Adrenal gland (tissue), 12 donors: ENCODE measurements around the gene FBXO28. TPM values are rescaled to one million over a fixed set of nuclear protein-coding genes. Genes with fewer than 3 reads are reported as not detected.

Source experiments
- DNase-seq, 7 donors: peaks; one replicate each; pipeline ENCODE4 v3.0.0-alpha.2; 2019 to 2020
- H3K27ac ChIP-seq, 5 donors: fragments of 200-600 bp; sonication (generic) in 4 of 5; 1 replicate in 3 of 5; 2 replicates in 2 of 5; pipeline versions ENCODE4 v1.5.1 to v1.8.0; 2016 to 2020; ENCODE audit warnings: mild to moderate bottlenecking in 1 of 5
- H3K27me3 ChIP-seq: fragments of 200-600 bp; 2 replicates; pipeline ENCODE4 v1.8.0; 2021
- H3K36me3 ChIP-seq, 2 donors: fragments of 200-600 bp; replicated peaks in 1 of 2; 1 replicate in 1 of 2; 2 replicates in 1 of 2; pipeline versions ENCODE4 v1.5.1 to v1.8.0; 2018 to 2022
- H3K4me1 ChIP-seq, 2 donors: fragments of 200-600 bp; replicated peaks in 1 of 2; 1 replicate in 1 of 2; 2 replicates in 1 of 2; pipeline versions ENCODE4 v1.5.1 to v1.8.0; 2018 to 2021
- H3K4me3 ChIP-seq, 4 donors: fragments of 200-600 bp; sonication (generic) in 3 of 4; one replicate each; pipeline ENCODE4 v1.5.1; 2016 to 2018
- H3K9me3 ChIP-seq, 3 donors: fragments of 200-600 bp; sonication (generic) in 1 of 3; replicated peaks in 1 of 3; 1 replicate in 2 of 3; 2 replicates in 1 of 3; pipeline versions ENCODE4 v1.5.1 to v1.8.0; 2016 to 2021
- CTCF ChIP-seq, 6 experiments: fragments of 450-650 bp in 4 of 6; fragments of 200-600 bp in 2 of 6; sonication (generic) in 1 of 6; IDR thresholded peaks; 1 replicate in 5 of 6; 2 replicates in 1 of 6; pipeline versions ENCODE4 v1.5.1 to v1.8.0; 2016 to 2021; ENCODE audit warnings: antibody characterized with exemption in 6 of 6, mild to moderate bottlenecking in 2 of 6, moderate library complexity in 1 of 6
- POLR2A ChIP-seq, 2 donors: fragments of 450-650 bp; IDR thresholded peaks; one replicate each; pipeline ENCODE4 v1.6.1; 2017; ENCODE audit warnings: antibody characterized with exemption in 2 of 2, mild to moderate bottlenecking in 2 of 2, moderate library complexity in 1 of 2
- WGBS, 4 donors: extraction: QIAGEN DNeasy Blood & Tissue Kit in 2 of 4; methylation state at CpG; one replicate each; pipeline versions ENCODE4 v1.1.5 to v1.1.7; 2013 to 2017; 5-methylcytosine and 5-hydroxymethylcytosine counted together
- intact Hi-C, 2 donors: fragments of 100-400 bp; cut with DNase I; formaldehyde crosslinking; loops; one replicate each; pipeline versions ENCODE4 v1.14.1 to v1.15.0; 2022 to 2023
- polyA plus RNA-seq, 3 donors: library from polyadenylated mRNA; stranded (reverse); fragments of 200-250 nt in 2 of 3; fragments of 350-450 nt in 1 of 3; fragmentation: Illumina TruSeq in 1 of 3; extraction: RNeasy Lipid Tissue Mini Kit (QIAGEN cat#74804) in 1 of 3; gene quantifications; one replicate each; pipeline ENCODE4 v1.2.3, GENCODE V29; 2013 to 2014
- total RNA-seq, 9 donors: library from RNA; depleted of rRNA in 4 of 9; stranded (reverse); fragments of >200 nt in 4 of 9; fragments of 120-200 nt in 1 of 9; fragmentation: NEBNext Ultra II Directional in 1 of 9; extraction: Animal tissue kit (Norgen Biotek cat#: 25700) in 1 of 9; gene quantifications; one replicate each; pipeline versions ENCODE4 v1.1.0 to v1.2.4, GENCODE V29; 2013 to 2023
- donor health status: healthy with polysubstance abuse.
- donor health status: Bipolar disorder and iron deficiency.
- donor health status: DM: yes; HTN: yes; CAD: no.
- donor health status: DM: no; HTN: no; CAD: no.
- donor health status: DM: no; HTN: no; CAD: no.
- donor health status: DM: yes; HTN: yes; CAD: no.

The FBXO28 gene
- total and polyA plus RNA-seq, 12 donors: 7.0 to 39.1 (median 23.9) TPM

DNA sequence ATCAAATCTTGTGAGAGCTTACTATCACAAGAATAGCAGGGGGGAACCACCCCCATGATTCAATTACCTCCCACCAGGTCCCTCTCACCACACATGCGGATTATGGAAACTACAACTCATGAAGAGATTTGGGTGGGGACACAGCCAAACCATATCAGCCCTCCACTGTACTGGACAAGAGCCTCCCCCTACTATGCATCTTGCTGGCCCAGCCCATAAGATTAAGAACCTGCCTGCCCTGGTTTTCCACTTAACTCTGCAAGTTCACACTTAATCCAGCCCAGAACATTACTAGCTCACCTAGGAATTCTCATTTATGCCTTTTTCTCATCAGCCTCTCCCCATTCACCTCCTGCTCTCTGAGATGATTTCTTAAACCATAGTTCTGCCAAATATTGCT lies 18.0 kb upstream of the FBXO28 start:
- Histone ChIP-seq H3K9me3 (no peaks in the 10 kb centered on the region), H3K27me3 (peaks cover 3% of the 10 kb centered on the region), H3K4me3 (no peak overlapping the region), H3K4me1 (no peaks in the 10 kb centered on the region), H3K36me3 (no peaks in the 10 kb centered on the region), H3K27ac (no peak overlapping the region)
- DNase-seq: no peak
- TF ChIP-seq CTCF (IDR thresholded peaks at IDR 0.05): no peak
- TF ChIP-seq POLR2A (IDR thresholded peaks at IDR 0.05): no peak
- intact Hi-C loops: no loop called here
- WGBS, 4 donors: 85 to 100% (median 95%) methylated on average over 1 of the region's 1 CpG

DNA sequence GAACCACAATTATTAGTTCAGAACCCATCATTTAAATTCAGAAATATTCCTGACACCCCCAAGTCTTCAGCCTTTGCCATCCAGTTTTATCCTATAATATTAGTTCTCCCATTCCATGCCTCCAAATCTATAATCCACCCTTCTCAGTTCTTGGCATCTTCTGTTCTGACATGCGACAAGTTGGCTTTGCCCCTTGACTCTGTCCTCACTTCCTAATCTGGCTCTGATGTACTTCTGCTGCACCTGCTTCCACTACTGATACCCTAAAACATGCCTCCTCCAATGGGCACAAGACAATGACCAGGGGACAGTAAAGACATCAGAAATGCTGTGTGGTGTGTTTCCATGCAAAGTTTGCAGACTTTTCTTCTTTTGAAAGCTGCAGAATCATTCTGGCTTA lies 17.1 kb upstream of the FBXO28 start:
- peaks cover 3% of the 10 kb centered on the region for H3K27me3 ChIP-seq
- H3K4me1 ChIP-seq: no peaks in the 10 kb centered on the region
- H3K4me3 ChIP-seq: no peak overlapping the region
- intact Hi-C loops: no loop called here
- WGBS, 4 donors: 79 to 96% (median 87%) methylated on average over 1 of the region's 1 CpG
- no peaks in the 10 kb centered on the region for H3K9me3 ChIP-seq
- no peak for DNase-seq
- no peaks in the 10 kb centered on the region for H3K36me3 ChIP-seq
- TF ChIP-seq POLR2A (IDR thresholded peaks at IDR 0.05) (no peak), CTCF (IDR thresholded peaks at IDR 0.05) (no peak)
- no peak overlapping the region for H3K27ac ChIP-seq

DNA sequence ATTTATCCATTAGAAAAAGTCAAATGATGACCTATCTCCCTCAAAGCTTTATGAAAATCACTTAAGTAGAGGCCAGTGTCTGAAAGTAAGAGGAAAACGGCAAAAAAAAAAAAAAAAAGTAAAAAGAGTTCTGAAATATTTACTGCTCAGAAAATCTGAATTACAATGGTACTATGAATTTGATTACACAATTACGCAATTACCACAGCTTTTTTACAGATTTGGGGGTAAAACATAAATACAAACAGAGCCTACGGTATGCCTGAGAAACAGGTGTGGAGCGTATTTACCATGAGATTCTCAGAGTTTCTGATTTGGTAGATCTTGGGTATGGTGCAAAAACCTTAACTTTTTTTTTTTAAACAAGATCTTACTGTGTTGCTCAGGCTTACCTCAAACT lies 15.9 kb upstream of the FBXO28 start:
- H3K36me3 ChIP-seq: no peaks in the 10 kb centered on the region
- intact Hi-C loops: no loop called here
- H3K27me3 ChIP-seq: peaks cover 3% of the 10 kb centered on the region
- TF ChIP-seq POLR2A (IDR thresholded peaks at IDR 0.05) (no peak), CTCF (IDR thresholded peaks at IDR 0.05) (no peak)
- H3K9me3 ChIP-seq: no peaks in the 10 kb centered on the region
- no peak overlapping the region for H3K27ac ChIP-seq
- no peak for DNase-seq
- WGBS, 4 donors: 82 to 90% (median 84%) methylated on average over 4 of the region's 4 CpGs
- H3K4me1 ChIP-seq: no peaks in the 10 kb centered on the region
- H3K4me3 ChIP-seq: no peak overlapping the region

GRCh38 chr1:224106568-224107281 lies 7.2 kb upstream of the FBXO28 start:
- intact Hi-C loops: no loop called here
- H3K36me3 ChIP-seq: no peaks in the 10 kb centered on the region

More at GRCh38 chr1:224106568-224107281, 7.2 kb upstream of the FBXO28 start:
- TF ChIP-seq POLR2A (IDR thresholded peaks at IDR 0.05) (no peak), CTCF (IDR thresholded peaks at IDR 0.05) (peak in 2 of 6 experiments; percentile 7 to 11)
- Histone ChIP-seq H3K4me1 (no peaks in the 10 kb centered on the region), H3K4me3 (no peak overlapping the region), H3K27ac (no peak overlapping the region), H3K9me3 (no peaks in the 10 kb centered on the region), H3K27me3 (no peaks in the 10 kb centered on the region)
- WGBS, 4 donors: 34 to 39% (median 39%) methylated on average over 5 of the region's 5 CpGs
- DNase-seq: peak in 2 of 7 donors; percentile 9
